ENCODE results near the gene SCN11A. TPM values are rescaled to one million over a fixed set of nuclear protein-coding genes. Genes with fewer than 3 reads are reported as not detected.

SCN11A gene
- total and polyA plus RNA-seq, 2 of the 13 experiments (the other 11 are each of a cell fraction or from before 2014, with no cell fraction given) = 0.02 to 0.11 TPM

GRCh38 chr3:39019299-39019698 lies 32.4 kb downstream of the SCN11A start (continued):
- TF ChIP-seq ZNF460 (CRISPR knock-in tag; IDR thresholded peaks at IDR 0.05; ENCODE audit: borderline replicate concordance) = no peak
- TF ChIP-seq ZBTB8A (CRISPR knock-in tag; IDR thresholded peaks at IDR 0.05; ENCODE audit: borderline replicate concordance, low read depth) = no peak
- no peak for TF ChIP-seq ZNF143 (CRISPR knock-in tag; IDR thresholded peaks at IDR 0.05)
- TF ChIP-seq ZNF468 (CRISPR knock-in tag; IDR thresholded peaks at IDR 0.05) = no peak
- TF ChIP-seq, protein P1, sequence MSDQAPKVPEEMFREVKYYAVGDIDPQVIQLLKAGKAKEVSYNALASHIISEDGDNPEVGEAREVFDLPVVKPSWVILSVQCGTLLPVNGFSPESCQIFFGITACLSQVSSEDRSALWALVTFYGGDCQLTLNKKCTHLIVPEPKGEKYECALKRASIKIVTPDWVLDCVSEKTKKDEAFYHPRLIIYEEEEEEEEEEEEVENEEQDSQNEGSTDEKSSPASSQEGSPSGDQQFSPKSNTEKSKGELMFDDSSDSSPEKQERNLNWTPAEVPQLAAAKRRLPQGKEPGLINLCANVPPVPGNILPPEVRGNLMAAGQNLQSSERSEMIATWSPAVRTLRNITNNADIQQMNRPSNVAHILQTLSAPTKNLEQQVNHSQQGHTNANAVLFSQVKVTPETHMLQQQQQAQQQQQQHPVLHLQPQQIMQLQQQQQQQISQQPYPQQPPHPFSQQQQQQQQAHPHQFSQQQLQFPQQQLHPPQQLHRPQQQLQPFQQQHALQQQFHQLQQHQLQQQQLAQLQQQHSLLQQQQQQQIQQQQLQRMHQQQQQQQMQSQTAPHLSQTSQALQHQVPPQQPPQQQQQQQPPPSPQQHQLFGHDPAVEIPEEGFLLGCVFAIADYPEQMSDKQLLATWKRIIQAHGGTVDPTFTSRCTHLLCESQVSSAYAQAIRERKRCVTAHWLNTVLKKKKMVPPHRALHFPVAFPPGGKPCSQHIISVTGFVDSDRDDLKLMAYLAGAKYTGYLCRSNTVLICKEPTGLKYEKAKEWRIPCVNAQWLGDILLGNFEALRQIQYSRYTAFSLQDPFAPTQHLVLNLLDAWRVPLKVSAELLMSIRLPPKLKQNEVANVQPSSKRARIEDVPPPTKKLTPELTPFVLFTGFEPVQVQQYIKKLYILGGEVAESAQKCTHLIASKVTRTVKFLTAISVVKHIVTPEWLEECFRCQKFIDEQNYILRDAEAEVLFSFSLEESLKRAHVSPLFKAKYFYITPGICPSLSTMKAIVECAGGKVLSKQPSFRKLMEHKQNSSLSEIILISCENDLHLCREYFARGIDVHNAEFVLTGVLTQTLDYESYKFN (CRISPR knock-in tag; conservative IDR thresholded peaks at IDR 0.05) = peak; percentile 58
- TF ChIP-seq HOXA9 (CRISPR knock-in tag; IDR thresholded peaks at IDR 0.05; ENCODE audit: borderline replicate concordance) = no peak
- TF ChIP-seq HDAC2 (CRISPR knock-in tag; IDR thresholded peaks at IDR 0.05) = no peak
- TF ChIP-seq AKNA (CRISPR knock-in tag; IDR thresholded peaks at IDR 0.05; ENCODE audit: borderline replicate concordance) = no peak
- TF ChIP-seq, protein P2, sequence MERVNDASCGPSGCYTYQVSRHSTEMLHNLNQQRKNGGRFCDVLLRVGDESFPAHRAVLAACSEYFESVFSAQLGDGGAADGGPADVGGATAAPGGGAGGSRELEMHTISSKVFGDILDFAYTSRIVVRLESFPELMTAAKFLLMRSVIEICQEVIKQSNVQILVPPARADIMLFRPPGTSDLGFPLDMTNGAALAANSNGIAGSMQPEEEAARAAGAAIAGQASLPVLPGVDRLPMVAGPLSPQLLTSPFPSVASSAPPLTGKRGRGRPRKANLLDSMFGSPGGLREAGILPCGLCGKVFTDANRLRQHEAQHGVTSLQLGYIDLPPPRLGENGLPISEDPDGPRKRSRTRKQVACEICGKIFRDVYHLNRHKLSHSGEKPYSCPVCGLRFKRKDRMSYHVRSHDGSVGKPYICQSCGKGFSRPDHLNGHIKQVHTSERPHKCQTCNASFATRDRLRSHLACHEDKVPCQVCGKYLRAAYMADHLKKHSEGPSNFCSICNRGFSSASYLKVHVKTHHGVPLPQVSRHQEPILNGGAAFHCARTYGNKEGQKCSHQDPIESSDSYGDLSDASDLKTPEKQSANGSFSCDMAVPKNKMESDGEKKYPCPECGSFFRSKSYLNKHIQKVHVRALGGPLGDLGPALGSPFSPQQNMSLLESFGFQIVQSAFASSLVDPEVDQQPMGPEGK (CRISPR knock-in tag; IDR thresholded peaks at IDR 0.05) = no peak
- TF ChIP-seq, protein P3, sequence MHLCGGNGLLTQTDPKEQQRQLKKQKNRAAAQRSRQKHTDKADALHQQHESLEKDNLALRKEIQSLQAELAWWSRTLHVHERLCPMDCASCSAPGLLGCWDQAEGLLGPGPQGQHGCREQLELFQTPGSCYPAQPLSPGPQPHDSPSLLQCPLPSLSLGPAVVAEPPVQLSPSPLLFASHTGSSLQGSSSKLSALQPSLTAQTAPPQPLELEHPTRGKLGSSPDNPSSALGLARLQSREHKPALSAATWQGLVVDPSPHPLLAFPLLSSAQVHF (CRISPR knock-in tag; IDR thresholded peaks at IDR 0.05) = no peak
- TF ChIP-seq ZNF598 (CRISPR knock-in tag; IDR thresholded peaks at IDR 0.05; ENCODE audit: borderline replicate concordance) = no peak
- no peak for TF ChIP-seq ZNF543 (CRISPR knock-in tag; IDR thresholded peaks at IDR 0.05)
- no peak for TF ChIP-seq ZNF124 (CRISPR knock-in tag; IDR thresholded peaks at IDR 0.05)
- TF ChIP-seq, protein P4, sequence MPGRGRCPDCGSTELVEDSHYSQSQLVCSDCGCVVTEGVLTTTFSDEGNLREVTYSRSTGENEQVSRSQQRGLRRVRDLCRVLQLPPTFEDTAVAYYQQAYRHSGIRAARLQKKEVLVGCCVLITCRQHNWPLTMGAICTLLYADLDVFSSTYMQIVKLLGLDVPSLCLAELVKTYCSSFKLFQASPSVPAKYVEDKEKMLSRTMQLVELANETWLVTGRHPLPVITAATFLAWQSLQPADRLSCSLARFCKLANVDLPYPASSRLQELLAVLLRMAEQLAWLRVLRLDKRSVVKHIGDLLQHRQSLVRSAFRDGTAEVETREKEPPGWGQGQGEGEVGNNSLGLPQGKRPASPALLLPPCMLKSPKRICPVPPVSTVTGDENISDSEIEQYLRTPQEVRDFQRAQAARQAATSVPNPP (CRISPR knock-in tag; IDR thresholded peaks at IDR 0.05) = no peak
- TF ChIP-seq HMG20A (CRISPR knock-in tag; IDR thresholded peaks at IDR 0.05; ENCODE audit: borderline replicate concordance) = 0 out of 2 replicates have a peak, but pooled peaks have one; percentile 22
- no peak for TF ChIP-seq TERF1 (CRISPR knock-in tag; IDR thresholded peaks at IDR 0.05)
